Measurements from ENCODE around the gene GALM. TPM values are rescaled to one million over a fixed set of nuclear protein-coding genes. Genes with fewer than 3 reads are reported as not detected.

Gene GALM
- polyA plus RNA-seq, 3 donors: 3.0 to 3.6 (median 3.1) TPM

DNA sequence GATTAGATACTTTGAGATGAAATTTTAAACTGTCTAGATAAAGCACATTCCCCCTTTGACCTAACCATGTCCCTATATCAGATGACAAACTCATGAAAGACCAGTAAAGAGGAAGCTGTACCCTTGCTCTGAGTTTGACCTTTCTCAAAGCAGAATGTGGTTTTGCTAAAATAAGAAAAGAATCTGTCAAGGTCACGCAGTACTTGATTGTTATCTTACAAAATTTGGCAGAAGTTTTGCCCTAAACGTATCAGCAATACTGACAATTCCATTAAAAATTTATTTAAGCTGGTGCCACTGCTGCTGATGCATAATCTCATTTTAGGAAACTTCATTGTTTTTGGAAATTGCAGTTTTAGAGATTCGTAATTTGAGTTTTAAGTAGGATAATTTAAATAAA is 31.2 kb upstream of the GALM start:
- Histone ChIP-seq H2AFZ (ENCODE audit: insufficient read depth, low read depth, low read length, poor library complexity, severe bottlenecking) (no peak overlapping the region), H3K9ac (ENCODE audit: insufficient read depth, low read length, poor library complexity, severe bottlenecking) (no peak overlapping the region), H3K4me1 (ENCODE audit: control insufficient read depth in 1 of 2, insufficient read depth in 2 of 2, low read length in 2 of 2) (peaks cover 15 to 17% of the 10 kb centered on the region in 2 donors), H4K20me1 (ENCODE audit: insufficient read depth, low read length) (no peaks in the 10 kb centered on the region), H3K9me3 (replicated peaks in 1 of 2; ENCODE audit: control insufficient read depth in 1 of 2, insufficient read depth in 1 of 2, low read length in 2 of 2) (no peaks in the 10 kb centered on the region), H3K79me2 (ENCODE audit: insufficient read depth, low read length) (no peaks in the 10 kb centered on the region), H3K36me3 (replicated peaks in 1 of 2; ENCODE audit: control insufficient read depth in 1 of 2, insufficient read depth in 2 of 2, low read length in 2 of 2) (no peaks in the 10 kb centered on the region), H3K27ac (ENCODE audit: low read depth in 1 of 2, low read length in 2 of 2) (no peak overlapping the region), H3K4me3 (replicated peaks in 1 of 3; ENCODE audit: low read depth in 2 of 3, low read length in 3 of 3) (no peak overlapping the region), H3K4me2 (replicated peaks; ENCODE audit: extremely low read depth, low read length, poor library complexity, severe bottlenecking) (peak overlapping the region; percentile 30), H3K27me3 (ENCODE audit: control insufficient read depth in 2 of 2, insufficient read depth in 2 of 2, low read length in 2 of 2) (no peaks in the 10 kb centered on the region)
- TF ChIP-seq, protein P1, sequence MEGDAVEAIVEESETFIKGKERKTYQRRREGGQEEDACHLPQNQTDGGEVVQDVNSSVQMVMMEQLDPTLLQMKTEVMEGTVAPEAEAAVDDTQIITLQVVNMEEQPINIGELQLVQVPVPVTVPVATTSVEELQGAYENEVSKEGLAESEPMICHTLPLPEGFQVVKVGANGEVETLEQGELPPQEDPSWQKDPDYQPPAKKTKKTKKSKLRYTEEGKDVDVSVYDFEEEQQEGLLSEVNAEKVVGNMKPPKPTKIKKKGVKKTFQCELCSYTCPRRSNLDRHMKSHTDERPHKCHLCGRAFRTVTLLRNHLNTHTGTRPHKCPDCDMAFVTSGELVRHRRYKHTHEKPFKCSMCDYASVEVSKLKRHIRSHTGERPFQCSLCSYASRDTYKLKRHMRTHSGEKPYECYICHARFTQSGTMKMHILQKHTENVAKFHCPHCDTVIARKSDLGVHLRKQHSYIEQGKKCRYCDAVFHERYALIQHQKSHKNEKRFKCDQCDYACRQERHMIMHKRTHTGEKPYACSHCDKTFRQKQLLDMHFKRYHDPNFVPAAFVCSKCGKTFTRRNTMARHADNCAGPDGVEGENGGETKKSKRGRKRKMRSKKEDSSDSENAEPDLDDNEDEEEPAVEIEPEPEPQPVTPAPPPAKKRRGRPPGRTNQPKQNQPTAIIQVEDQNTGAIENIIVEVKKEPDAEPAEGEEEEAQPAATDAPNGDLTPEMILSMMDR (IDR thresholded peaks at IDR 0.05): no peak
- Mint-ChIP-seq H3K4me3 (no peak overlapping the region), H3K9me3 (peaks cover 0 to 8% (median 3%) of the 10 kb centered on the region in 7 donors), H3K27me3 (ENCODE audit: low read depth in 3 of 3) (peaks cover 0 to 6% (median 5%) of the 10 kb centered on the region in 3 donors), H3K4me1 (peaks cover 19% of the 10 kb centered on the region), H3K27ac (no peak overlapping the region), H3K36me3 (peaks cover 0 to 4% of the 10 kb centered on the region in 2 donors)
- intact Hi-C loops (cut with micrococcal nuclease): loop anchor here in 1 of 2 donors (5.0 kb wide), 1 partner anchor 33 kb away; the partner anchor contains the start of gene GALM
- WGBS (ENCODE audit: insufficient coverage): no CpG with 5 or more reads among the region's 3 CpGs
- DNase-seq: peak; percentile 48 to 59 (median 56)

DNA sequence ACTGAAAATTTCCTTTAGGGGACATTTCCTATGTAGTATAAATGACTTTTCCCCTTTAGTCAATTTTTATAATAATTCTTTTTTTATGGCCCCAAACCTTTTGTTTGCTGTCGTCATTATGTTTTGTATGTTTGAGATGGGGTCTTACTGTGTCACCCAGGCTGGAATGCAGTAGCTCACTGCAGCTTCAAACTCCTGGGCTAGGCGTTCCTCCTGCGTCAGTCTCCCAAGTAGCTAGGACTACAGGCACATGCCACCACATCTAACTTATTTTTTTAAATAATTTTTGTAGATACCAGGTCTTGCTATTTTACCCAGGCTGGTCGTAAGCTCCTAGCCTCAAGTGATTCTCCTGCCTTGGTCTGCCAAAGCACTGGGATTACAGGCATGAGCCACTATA is 30.8 kb upstream of the GALM start:
- DNase-seq: no peak
- H3K4me1 ChIP-seq (ENCODE audit: control insufficient read depth in 1 of 2, insufficient read depth in 2 of 2, low read length in 2 of 2): peaks cover 15 to 17% of the 10 kb centered on the region in 2 donors
- no peaks in the 10 kb centered on the region for H3K79me2 ChIP-seq (ENCODE audit: insufficient read depth, low read length)
- H3K9me3 ChIP-seq (replicated peaks in 1 of 2; ENCODE audit: control insufficient read depth in 1 of 2, insufficient read depth in 1 of 2, low read length in 2 of 2): no peaks in the 10 kb centered on the region
- no peak overlapping the region for H3K9ac ChIP-seq (ENCODE audit: insufficient read depth, low read length, poor library complexity, severe bottlenecking)
- WGBS (ENCODE audit: insufficient coverage): no CpG with 5 or more reads among the region's 4 CpGs
- TF ChIP-seq, protein P1 (IDR thresholded peaks at IDR 0.05): no peak
- no peaks in the 10 kb centered on the region for H4K20me1 ChIP-seq (ENCODE audit: insufficient read depth, low read length)
- no peak overlapping the region for H3K27ac ChIP-seq (ENCODE audit: low read depth in 1 of 2, low read length in 2 of 2)
- Mint-ChIP-seq H3K4me1 (peaks cover 19% of the 10 kb centered on the region), H3K27ac (no peak overlapping the region), H3K4me3 (peak overlapping the region in 1 of 2 donors; percentile 63), H3K27me3 (ENCODE audit: low read depth in 3 of 3) (peaks cover 0 to 5% (median 4%) of the 10 kb centered on the region in 3 donors), H3K9me3 (peaks cover 0 to 5% (median 0%) of the 10 kb centered on the region in 7 donors), H3K36me3 (peaks cover 0 to under 1% of the 10 kb centered on the region in 2 donors)
- intact Hi-C loops (cut with micrococcal nuclease): no loop called here
- H3K4me3 ChIP-seq (replicated peaks in 1 of 3; ENCODE audit: low read depth in 2 of 3, low read length in 3 of 3): no peak overlapping the region
- H3K4me2 ChIP-seq (replicated peaks; ENCODE audit: extremely low read depth, low read length, poor library complexity, severe bottlenecking): peak overlapping the region; percentile 30
- no peaks in the 10 kb centered on the region for H3K27me3 ChIP-seq (ENCODE audit: control insufficient read depth in 2 of 2, insufficient read depth in 2 of 2, low read length in 2 of 2)
- H2AFZ ChIP-seq (ENCODE audit: insufficient read depth, low read depth, low read length, poor library complexity, severe bottlenecking): no peak overlapping the region
- H3K36me3 ChIP-seq (replicated peaks in 1 of 2; ENCODE audit: control insufficient read depth in 1 of 2, insufficient read depth in 2 of 2, low read length in 2 of 2): no peaks in the 10 kb centered on the region

All from CD14-positive monocyte (primary cell).